BLaER1 treated with 17β-estradiol and CSF1 and Interleukin-3, amounts not matched to agents 10 nM and 100 nM (cell line): Measurements from ENCODE around the gene OTOA.
"Not testable (repeated sequence)": the region's sequence is repeated elsewhere in the genome, so short reads cannot be mapped to it uniquely, and the experiment has no call there.

Experiments used
- H3K27ac ChIP-seq, 11 experiments: shearing (Covaris generic); formaldehyde crosslinking; 2 replicates each; pipeline ENCODE4 v1.8.1; 2022
- H3K27me3 ChIP-seq, 11 experiments: shearing (Covaris generic); formaldehyde crosslinking; 2 replicates each; pipeline ENCODE4 v1.8.1; 2022
- H3K36me3 ChIP-seq, 11 experiments: shearing (Covaris generic); formaldehyde crosslinking; 2 replicates each; pipeline ENCODE4 v1.8.1; 2022
- H3K4me1 ChIP-seq, 10 experiments: shearing (Covaris generic); formaldehyde crosslinking; 2 replicates each; pipeline ENCODE4 v1.8.1; 2022
- H3K4me2 ChIP-seq, 11 experiments: shearing (Covaris generic); formaldehyde crosslinking; 2 replicates each; pipeline ENCODE4 v1.8.1; 2022
- H3K4me3 ChIP-seq, 10 experiments: shearing (Covaris generic); formaldehyde crosslinking; 2 replicates each; pipeline ENCODE4 v1.8.1; 2022
- H3K9ac ChIP-seq, 11 experiments: shearing (Covaris generic); formaldehyde crosslinking; 2 replicates each; pipeline ENCODE4 v1.8.1; 2022
- H3K9me3 ChIP-seq, 11 experiments: shearing (Covaris generic); formaldehyde crosslinking; replicated peaks in 1 of 11; 2 replicates each; pipeline ENCODE4 v1.8.1; 2022
- H4K20me1 ChIP-seq, 11 experiments: shearing (Covaris generic); formaldehyde crosslinking; 2 replicates each; pipeline ENCODE4 v1.8.1; 2022
- Cebpa-rat ChIP-seq, 11 experiments: shearing (Covaris generic); IDR thresholded peaks; 2 replicates each; pipeline ENCODE4 v1.8.1; 2022

Gene OTOA

GRCh38 chr16:21659124-21659523, 4.6 kb upstream of the OTOA start:
- Histone ChIP-seq H3K4me3 (peak overlapping the region in 6 of 10 experiments; percentile 4 to 38 (median 19); a peak in 5 of 20 replicates), H3K9me3 (peaks cover 0 to 5% (median 0%) of the 10 kb centered on the region in 11 experiments; a peak in 2 of 22 replicates), H3K36me3 (peaks cover 18 to 66% (median 49%) of the 10 kb centered on the region in 11 experiments), H3K4me1 (peaks cover 80 to 100% (median 91%) of the 10 kb centered on the region in 10 experiments), H3K9ac (peak overlapping the region in 8 of 11 experiments; percentile 34 to 75 (median 50); a peak in 14 of 22 replicates), H3K27me3 (peaks cover 0 to 38% (median 14%) of the 10 kb centered on the region in 11 experiments; a peak in 17 of 22 replicates), H3K27ac (peak overlapping the region; percentile 17 to 93 (median 82); a peak in 21 of 22 replicates), H3K4me2 (peak overlapping the region; percentile 73 to 99 (median 83)), H4K20me1 (peaks cover 0 to 28% (median 8%) of the 10 kb centered on the region in 11 experiments; a peak in 7 of 22 replicates)
- TF ChIP-seq Cebpa-rat (IDR thresholded peaks at IDR 0.05), result no peak

DNA sequence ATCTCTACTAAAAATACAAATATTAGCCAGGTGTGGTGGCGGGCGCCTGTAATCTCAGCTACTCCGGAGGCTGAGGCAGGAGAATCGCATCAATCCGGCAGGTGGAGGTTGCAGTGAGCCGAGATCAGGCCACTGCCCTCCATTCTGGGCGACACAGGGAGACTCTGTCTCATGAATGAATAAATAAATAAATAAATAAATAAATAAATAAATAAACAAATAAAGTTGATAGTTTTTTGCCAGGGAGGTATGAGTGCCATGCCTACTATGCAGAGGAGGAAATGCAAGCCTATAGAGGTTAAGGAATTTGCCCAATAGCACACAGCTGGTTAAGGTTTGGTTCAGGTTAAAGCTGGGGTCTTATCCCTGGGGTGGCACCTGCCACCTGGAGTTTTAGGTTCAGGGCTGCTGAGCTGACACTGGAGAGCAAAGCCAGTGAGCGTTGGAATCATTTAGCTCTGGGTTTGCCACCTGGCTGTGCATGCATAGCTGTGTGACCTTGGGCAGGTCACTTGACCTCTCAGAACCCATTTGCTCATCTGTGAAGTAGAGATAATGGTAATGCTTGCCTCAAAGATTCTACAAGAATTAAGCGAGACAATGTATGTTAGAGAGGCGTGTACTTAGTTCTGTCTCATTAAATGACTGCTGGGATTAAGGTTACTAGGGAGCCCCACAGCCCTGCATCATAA, 1.2 kb downstream of the OTOA start:
- no peak for TF ChIP-seq Cebpa-rat (IDR thresholded peaks at IDR 0.05)
- Histone ChIP-seq H3K9me3 (no peaks in the 10 kb centered on the region), H3K4me1 (peaks cover 33 to 58% (median 44%) of the 10 kb centered on the region in 10 experiments)

GRCh38 chr16:21666772-21667171, 3.0 kb downstream of the OTOA start:
- no peak overlapping the region for H3K9ac ChIP-seq
- peaks cover 0 to 33% (median 28%) of the 10 kb centered on the region in 11 experiments; a peak in 17 of 22 replicates for H3K27me3 ChIP-seq
- H3K4me1 ChIP-seq, result peaks cover 15 to 39% (median 25%) of the 10 kb centered on the region in 10 experiments
- no peak overlapping the region for H3K27ac ChIP-seq
- no peak overlapping the region for H3K4me3 ChIP-seq
- TF ChIP-seq Cebpa-rat (IDR thresholded peaks at IDR 0.05), result no peak
- H3K36me3 ChIP-seq, result no peaks in the 10 kb centered on the region
- H3K9me3 ChIP-seq, result no peaks in the 10 kb centered on the region
- peaks cover 0 to 27% (median 0%) of the 10 kb centered on the region in 11 experiments; a peak in 3 of 22 replicates for H4K20me1 ChIP-seq
- peak overlapping the region in 7 of 11 experiments; percentile 2 to 47 (median 24); a peak in 9 of 22 replicates for H3K4me2 ChIP-seq

More for the DNA sequence above, 1.2 kb downstream of the OTOA start:
- Histone ChIP-seq H3K27ac (no peak overlapping the region), H3K9ac (no peak overlapping the region), H3K27me3 (peaks cover 0 to 44% (median 28%) of the 10 kb centered on the region in 11 experiments; a peak in 17 of 22 replicates), H4K20me1 (peaks cover 0 to 31% (median 0%) of the 10 kb centered on the region in 11 experiments; a peak in 3 of 22 replicates), H3K4me2 (peak overlapping the region in 5 of 11 experiments; percentile 72 to 99 (median 86); a peak in 4 of 22 replicates), H3K4me3 (no peak overlapping the region), H3K36me3 (peaks cover 0 to 10% (median 9%) of the 10 kb centered on the region in 11 experiments; a peak in 11 of 22 replicates)

DNA sequence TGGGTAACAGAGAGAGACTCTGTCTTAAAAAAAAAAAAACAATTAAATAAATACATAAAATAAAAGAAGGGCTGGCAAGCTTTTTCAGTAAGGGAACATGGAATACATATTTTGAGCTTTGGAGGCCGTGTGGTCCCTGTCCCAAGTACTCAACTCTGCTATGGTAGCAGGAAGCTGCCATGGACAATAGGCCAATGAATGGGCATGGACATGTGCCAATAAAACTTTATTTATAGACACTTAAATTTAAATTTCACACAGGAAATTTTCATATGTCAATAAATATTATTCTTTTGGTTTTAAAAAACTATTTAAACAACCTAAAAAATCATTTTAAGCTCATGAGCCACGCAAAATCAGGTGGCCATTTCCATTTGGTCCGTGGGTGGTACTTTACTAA, 3.8 kb downstream of the OTOA start:
- Histone ChIP-seq H3K9me3 (no peaks in the 10 kb centered on the region), H3K4me1 (peaks cover 11 to 31% (median 18%) of the 10 kb centered on the region in 10 experiments; a peak in 15 of 20 replicates), H3K36me3 (no peaks in the 10 kb centered on the region), H3K27me3 (peaks cover 0 to 33% (median 22%) of the 10 kb centered on the region in 11 experiments; a peak in 17 of 22 replicates), H3K4me2 (no peak overlapping the region), H3K27ac (no peak overlapping the region), H3K4me3 (no peak overlapping the region), H3K9ac (no peak overlapping the region), H4K20me1 (peaks cover 0 to 22% (median 0%) of the 10 kb centered on the region in 11 experiments; a peak in 2 of 22 replicates)
- TF ChIP-seq Cebpa-rat (IDR thresholded peaks at IDR 0.05), result no peak

- no peaks in the 10 kb centered on the region for H3K36me3 ChIP-seq
- no peak for TF ChIP-seq Cebpa-rat (IDR thresholded peaks at IDR 0.05)
- H3K9me3 ChIP-seq, result peaks cover 4 to 15% (median 9%) of the 10 kb centered on the region in 11 experiments; a peak in 19 of 22 replicates
- no peak overlapping the region for H3K4me3 ChIP-seq
- H4K20me1 ChIP-seq, result no peaks in the 10 kb centered on the region
- no peak overlapping the region for H3K9ac ChIP-seq
- no peak overlapping the region for H3K4me2 ChIP-seq
- no peaks in the 10 kb centered on the region for H3K27me3 ChIP-seq
- H3K4me1 ChIP-seq, result no peaks in the 10 kb centered on the region
- H3K27ac ChIP-seq, result no peak overlapping the region
Measured at GRCh38 chr16:21673469-21673868, 9.7 kb downstream of the OTOA start.

DNA sequence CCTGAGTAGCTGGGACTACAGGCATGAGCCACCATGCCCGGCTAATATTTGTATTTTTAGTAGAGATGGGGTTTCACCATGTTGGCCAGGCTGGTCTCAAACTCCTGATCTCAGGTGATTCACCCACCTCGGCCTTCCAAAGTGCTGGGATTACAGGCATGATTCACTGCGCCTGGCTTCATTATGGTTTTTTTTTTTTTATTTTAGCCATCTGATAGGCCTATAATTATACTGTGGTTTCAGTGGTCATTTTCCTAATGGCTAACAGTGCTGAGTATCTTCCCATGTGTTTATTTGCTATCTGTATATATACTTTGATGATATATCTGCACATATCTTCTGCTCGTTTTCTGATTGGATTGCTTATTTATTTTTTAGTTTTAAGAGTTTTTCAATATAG, 10.7 kb downstream of the OTOA start:
- not testable (repeated sequence) for H4K20me1 ChIP-seq, H3K36me3 ChIP-seq, H3K4me1 ChIP-seq, H3K4me2 ChIP-seq, H3K27ac ChIP-seq, H3K9ac ChIP-seq, H3K27me3 ChIP-seq, H3K4me3 ChIP-seq
- H3K9me3 ChIP-seq, result peaks cover 4 to 15% (median 9%) of the 10 kb centered on the region in 11 experiments; a peak in 19 of 22 replicates

- TF ChIP-seq Cebpa-rat (IDR thresholded peaks at IDR 0.05), result peak in 4 of 11 experiments; percentile 17 to 36 (median 31); a peak in 5 of 22 replicates
- H3K36me3 ChIP-seq, H3K27ac ChIP-seq, H4K20me1 ChIP-seq, H3K9ac ChIP-seq, H3K4me3 ChIP-seq, H3K4me1 ChIP-seq, H3K4me2 ChIP-seq, H3K9me3 ChIP-seq, H3K27me3 ChIP-seq: not testable (repeated sequence)
Measured at GRCh38 chr16:21680714-21681113, 16.9 kb downstream of the OTOA start.

- H3K9me3 ChIP-seq, result peaks cover 0 to 3% (median 0%) of the 10 kb centered on the region in 11 experiments; a peak in 1 of 22 replicates
- no peaks in the 10 kb centered on the region for H4K20me1 ChIP-seq
- H3K27ac ChIP-seq, result no peak overlapping the region
- H3K9ac ChIP-seq, result no peak overlapping the region
- H3K36me3 ChIP-seq, result no peaks in the 10 kb centered on the region
- no peak for TF ChIP-seq Cebpa-rat (IDR thresholded peaks at IDR 0.05)
- peaks cover 0 to 5% (median 0%) of the 10 kb centered on the region in 10 experiments; a peak in 2 of 20 replicates for H3K4me1 ChIP-seq
- no peak overlapping the region for H3K4me3 ChIP-seq
- no peak overlapping the region for H3K4me2 ChIP-seq
- H3K27me3 ChIP-seq, result no peaks in the 10 kb centered on the region
Measured at GRCh38 chr16:21683184-21683583, 19.4 kb downstream of the OTOA start.

DNA sequence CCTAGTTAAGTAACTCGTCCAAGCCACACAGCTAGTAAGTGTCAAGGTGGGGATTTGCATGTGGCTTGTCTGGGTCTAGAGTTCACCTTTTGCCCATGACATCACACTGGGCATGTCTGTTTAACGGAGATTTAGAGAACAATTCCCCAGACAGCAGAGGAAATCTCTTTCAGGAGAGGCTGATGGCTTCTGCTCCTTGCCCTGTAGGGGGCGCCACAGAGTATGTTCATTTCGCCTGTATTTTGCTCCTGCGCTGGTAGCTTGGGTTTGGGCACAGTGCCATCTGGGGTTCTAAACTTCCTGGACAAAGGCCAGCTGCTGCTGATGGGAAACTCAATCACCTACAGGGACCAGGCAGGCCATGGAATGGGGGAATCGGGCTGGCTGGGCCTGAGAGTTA, 20.4 kb downstream of the OTOA start:
- Histone ChIP-seq H3K4me2 (no peak overlapping the region), H3K36me3 (no peaks in the 10 kb centered on the region), H3K4me1 (peaks cover 0 to 5% (median 0%) of the 10 kb centered on the region in 10 experiments; a peak in 2 of 20 replicates), H3K27me3 (no peaks in the 10 kb centered on the region), H3K27ac (no peak overlapping the region), H3K9ac (no peak overlapping the region), H3K9me3 (peaks cover 0 to 10% (median 0%) of the 10 kb centered on the region in 11 experiments; a peak in 3 of 22 replicates), H3K4me3 (no peak overlapping the region), H4K20me1 (no peaks in the 10 kb centered on the region)
- no peak for TF ChIP-seq Cebpa-rat (IDR thresholded peaks at IDR 0.05)
